K562 (cell line): Measurements from ENCODE around the gene DNER. TPM values are rescaled to one million over a fixed set of nuclear protein-coding genes. Genes with fewer than 3 reads are reported as not detected.

Experiments used
- ATAC-seq: fragments of 200-7000 bp; cut with Tn5 transposase; 3 replicates; pipeline ENCODE4 v1.9.1; 2020; ENCODE audit warnings: moderate library complexity
- BruUV-seq: library from RNA; stranded (reverse); fragments of 400-500 nt; replicated peaks from 2 replicates; lab custom pipeline; 2021; lab: Mats Ljungman, UMichigan
- CTCF ChIA-PET: fragments of 300-600 bp; formaldehyde crosslinking; extraction: SDS; loops from one replicate; lab custom pipeline; 2021; ENCODE audit warnings: low intra/inter-chr PET ratio; lab: Yijun Ruan, JAX
- POLR2A ChIA-PET: fragments of 300-600, 350-650 bp; sonication (Branson Sonifier 250); formaldehyde crosslinking; extraction: SDS; loops from one replicate; lab custom pipeline; 2021; ENCODE audit warnings: antibody characterized with exemption, inconsistent platforms; lab: Yijun Ruan, JAX
- DNase-seq, 4 experiments: peaks; one replicate each; pipeline versions ENCODE4 v3.0.0 to v3.0.0-alpha.2; 2011 to 2018; ENCODE audit warnings: low spot score in 3 of 4, mixed read lengths in 3 of 4; ENCODE audit errors: extremely low read depth in 1 of 4
- FAIRE-seq: peaks from 2 replicates; lab custom pipeline; 2011; peaks lifted over from hg19 to GRCh38; lab: Jason Lieb, UNC
- H2AFZ ChIP-seq: 2 replicates; pipeline ENCODE4 v1.6.0; 2011; ENCODE audit warnings: low read depth, low read length, control low read depth, inconsistent platforms
- H3K27ac ChIP-seq: fragments of 200-600 bp; 3 replicates; pipeline ENCODE4 v1.8.0; 2011; ENCODE audit warnings: low read depth, mild to moderate bottlenecking, control low read depth, inconsistent platforms, low read length, moderate library complexity, mixed read lengths; ENCODE audit errors: extremely low read depth
- H3K27me3 ChIP-seq, 2 experiments: fragments of 300-600 bp in 1 of 2; 2 replicates in 1 of 2; 3 replicates in 1 of 2; pipeline versions ENCODE4 v1.6.0 to v1.8.0; 2011; ENCODE audit warnings: inconsistent platforms in 2 of 2, low read length in 2 of 2, mild to moderate bottlenecking in 1 of 2, mixed read lengths in 1 of 2, moderate library complexity in 1 of 2; ENCODE audit not compliant: control insufficient read depth in 2 of 2, insufficient read depth in 2 of 2
- H3K36me3 ChIP-seq: fragments of 300-600 bp; 3 replicates; pipeline ENCODE4 v1.8.0; 2011; ENCODE audit warnings: mild to moderate bottlenecking, low read length, inconsistent platforms; ENCODE audit not compliant: control insufficient read depth, insufficient read depth
- H3K4me1 ChIP-seq, 2 experiments: fragments of 200-600 bp in 1 of 2; replicated peaks in 1 of 2; 2 replicates in 1 of 2; 3 replicates in 1 of 2; pipeline versions ENCODE4 v1.5.1 to v1.8.0; 2011; ENCODE audit warnings: inconsistent platforms in 2 of 2, low read length in 2 of 2, mild to moderate bottlenecking in 1 of 2, mixed read lengths in 1 of 2, moderate library complexity in 1 of 2; ENCODE audit not compliant: control insufficient read depth in 2 of 2, insufficient read depth in 2 of 2
- H3K4me2 ChIP-seq: 2 replicates; pipeline ENCODE4 v1.6.1; 2011; ENCODE audit warnings: low read length, control low read depth, inconsistent platforms, mixed read lengths; ENCODE audit not compliant: insufficient read depth
- H3K4me3 ChIP-seq: fragments of 200-600 bp; sonication (generic), shearing (Covaris generic); 2 replicates; pipeline ENCODE4 v1.5.1; 2016; ENCODE audit warnings: control low read depth, inconsistent platforms
- H3K79me2 ChIP-seq: fragments of 200-600 bp; 3 replicates; pipeline ENCODE4 v1.8.0; 2011; ENCODE audit warnings: low read length, inconsistent platforms; ENCODE audit not compliant: control insufficient read depth, insufficient read depth
- H3K9ac ChIP-seq, 2 experiments: 2 replicates each; pipeline versions ENCODE4 v1.6.0 to v1.6.1; 2011; ENCODE audit warnings: low read depth in 2 of 2, low read length in 2 of 2, control low read depth in 1 of 2, inconsistent platforms in 1 of 2, mild to moderate bottlenecking in 1 of 2, mixed read lengths in 1 of 2; ENCODE audit not compliant: insufficient read depth in 1 of 2
- H3K9me1 ChIP-seq: one replicate; pipeline ENCODE4 v1.6.0; 2011; ENCODE audit warnings: inconsistent platforms, mild to moderate bottlenecking, low read length, moderate library complexity; ENCODE audit not compliant: control insufficient read depth, insufficient read depth
- H3K9me3 ChIP-seq: replicated peaks from 2 replicates; pipeline ENCODE4 v1.5.1; 2011; ENCODE audit warnings: low read depth, low read length, inconsistent platforms; ENCODE audit not compliant: control insufficient read depth, insufficient read depth
- H4K20me1 ChIP-seq: replicated peaks from 2 replicates; pipeline ENCODE4 v1.6.1; 2011; ENCODE audit warnings: low read length, inconsistent platforms, mixed read lengths; ENCODE audit not compliant: control insufficient read depth, insufficient read depth
- PCBP1 ChIP-seq: fragments of 200-400 bp; formaldehyde crosslinking; IDR thresholded peaks from 2 replicates; pipeline ENCODE4 v1.6.1; 2018; ENCODE audit warnings: mild to moderate bottlenecking, low read depth, low read length; ENCODE audit not compliant: poor library complexity, severe bottlenecking
- ZBTB7A ChIP-seq: IDR thresholded peaks from 2 replicates; pipeline ENCODE4 v1.6.1; 2011; ENCODE audit warnings: low read depth, mild to moderate bottlenecking, low read length, moderate library complexity, borderline replicate concordance; ENCODE audit not compliant: control insufficient read depth
- WGBS: fragments of 100-300 bp; shearing (Covaris generic); methylation state at CpG from one replicate; pipeline ENCODE4 v1.1.6; 2016; ENCODE audit warnings: low coverage, mixed read lengths; ENCODE audit not compliant: insufficient coverage; ENCODE audit errors: missing lambda C conversion rate; 5-methylcytosine and 5-hydroxymethylcytosine counted together
- in situ Hi-C: fragments of 300-500 bp; cut with MboI; formaldehyde crosslinking; loops from 4 replicates; pipeline ENCODE4 v1.15.0; 2018; ENCODE audit warnings: inconsistent platforms, mixed read lengths
- intact Hi-C: fragments of 100-400 bp; cut with micrococcal nuclease; formaldehyde crosslinking; loops from 2 replicates; pipeline ENCODE4 v1.14.2; 2022
- polyA plus RNA-seq, 8 experiments: library from polyadenylated mRNA; depleted of rRNA in 4 of 8; stranded (reverse) in 5 of 8; unstranded in 3 of 8; fragments of >200 nt; fragmentation: Nextera tagmentation in 2 of 8; fragmentation: Illumina TruSeq in 1 of 8; extraction: Ambion mirVana in 2 of 8; extraction: Trizol in 1 of 8; gene quantifications; 2 replicates each; pipeline versions ENCODE4 v1.2.1 to v1.2.3, GENCODE V29; 2011 to 2014; ENCODE audit warnings: inconsistent platforms in 1 of 8, missing spikeins in 1 of 8
- total RNA-seq, 7 experiments: library from RNA; depleted of rRNA in 6 of 7; stranded (reverse); fragments of >200 nt in 6 of 7; fragmentation: Illumina TruSeq in 2 of 7; extraction: Trizol in 2 of 7; gene quantifications; 2 replicates each; pipeline versions ENCODE4 v1.2.1 to v1.2.3, GENCODE V29; 2011 to 2021; ENCODE audit warnings: low replicate concordance in 1 of 7
- TF ChIP-seq, protein P1 (sequence below): IDR thresholded peaks from 2 replicates; pipeline ENCODE4 v1.6.1; 2014; ENCODE audit warnings: antibody characterized with exemption
- TF ChIP-seq, protein P2 (sequence below), 2 experiments: fragments of 450-650 bp; formaldehyde crosslinking in 1 of 2; IDR thresholded peaks; 2 replicates each; pipeline versions ENCODE4 v1.4.0 to v1.6.1; 2014 to 2020; ENCODE audit warnings: mild to moderate bottlenecking in 2 of 2, borderline replicate concordance in 1 of 2, low read depth in 1 of 2

The DNER gene
- total and polyA plus RNA-seq, 9 of the 15 experiments (the other 6 are each of a cell fraction or from before 2014, with no cell fraction given) = not detected

- in situ Hi-C loops (no loop called here), intact Hi-C loops (no loop called here)
- no peaks in the 10 kb centered on the region for H3K9me3 ChIP-seq
- H2AFZ ChIP-seq = no peak overlapping the region
- ChIA-PET CTCF (no interaction called here), POLR2A (no interaction called here)
- ATAC-seq (no peak), DNase-seq (no peak), FAIRE-seq (no peak)
- no peak overlapping the region for H3K4me3 ChIP-seq
- 0% methylated on average over 13 of the region's 13 CpGs for WGBS
- H3K4me2 ChIP-seq = no peak overlapping the region
- TF ChIP-seq PCBP1 (no peak), ZBTB7A (no peak)
- TF ChIP-seq, protein P1, sequence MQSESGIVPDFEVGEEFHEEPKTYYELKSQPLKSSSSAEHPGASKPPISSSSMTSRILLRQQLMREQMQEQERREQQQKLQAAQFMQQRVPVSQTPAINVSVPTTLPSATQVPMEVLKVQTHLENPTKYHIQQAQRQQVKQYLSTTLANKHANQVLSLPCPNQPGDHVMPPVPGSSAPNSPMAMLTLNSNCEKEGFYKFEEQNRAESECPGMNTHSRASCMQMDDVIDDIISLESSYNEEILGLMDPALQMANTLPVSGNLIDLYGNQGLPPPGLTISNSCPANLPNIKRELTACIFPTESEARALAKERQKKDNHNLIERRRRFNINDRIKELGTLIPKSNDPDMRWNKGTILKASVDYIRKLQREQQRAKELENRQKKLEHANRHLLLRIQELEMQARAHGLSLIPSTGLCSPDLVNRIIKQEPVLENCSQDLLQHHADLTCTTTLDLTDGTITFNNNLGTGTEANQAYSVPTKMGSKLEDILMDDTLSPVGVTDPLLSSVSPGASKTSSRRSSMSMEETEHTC = no peak
- TF ChIP-seq, protein P2, sequence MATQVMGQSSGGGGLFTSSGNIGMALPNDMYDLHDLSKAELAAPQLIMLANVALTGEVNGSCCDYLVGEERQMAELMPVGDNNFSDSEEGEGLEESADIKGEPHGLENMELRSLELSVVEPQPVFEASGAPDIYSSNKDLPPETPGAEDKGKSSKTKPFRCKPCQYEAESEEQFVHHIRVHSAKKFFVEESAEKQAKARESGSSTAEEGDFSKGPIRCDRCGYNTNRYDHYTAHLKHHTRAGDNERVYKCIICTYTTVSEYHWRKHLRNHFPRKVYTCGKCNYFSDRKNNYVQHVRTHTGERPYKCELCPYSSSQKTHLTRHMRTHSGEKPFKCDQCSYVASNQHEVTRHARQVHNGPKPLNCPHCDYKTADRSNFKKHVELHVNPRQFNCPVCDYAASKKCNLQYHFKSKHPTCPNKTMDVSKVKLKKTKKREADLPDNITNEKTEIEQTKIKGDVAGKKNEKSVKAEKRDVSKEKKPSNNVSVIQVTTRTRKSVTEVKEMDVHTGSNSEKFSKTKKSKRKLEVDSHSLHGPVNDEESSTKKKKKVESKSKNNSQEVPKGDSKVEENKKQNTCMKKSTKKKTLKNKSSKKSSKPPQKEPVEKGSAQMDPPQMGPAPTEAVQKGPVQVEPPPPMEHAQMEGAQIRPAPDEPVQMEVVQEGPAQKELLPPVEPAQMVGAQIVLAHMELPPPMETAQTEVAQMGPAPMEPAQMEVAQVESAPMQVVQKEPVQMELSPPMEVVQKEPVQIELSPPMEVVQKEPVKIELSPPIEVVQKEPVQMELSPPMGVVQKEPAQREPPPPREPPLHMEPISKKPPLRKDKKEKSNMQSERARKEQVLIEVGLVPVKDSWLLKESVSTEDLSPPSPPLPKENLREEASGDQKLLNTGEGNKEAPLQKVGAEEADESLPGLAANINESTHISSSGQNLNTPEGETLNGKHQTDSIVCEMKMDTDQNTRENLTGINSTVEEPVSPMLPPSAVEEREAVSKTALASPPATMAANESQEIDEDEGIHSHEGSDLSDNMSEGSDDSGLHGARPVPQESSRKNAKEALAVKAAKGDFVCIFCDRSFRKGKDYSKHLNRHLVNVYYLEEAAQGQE (IDR thresholded peaks at IDR 0.05; ENCODE audit: borderline replicate concordance) = no peak
- TF ChIP-seq, protein P2 (CRISPR knock-in tag; IDR thresholded peaks at IDR 0.05; ENCODE audit: low read depth) = no peak
- H3K9me1 ChIP-seq = no peaks in the 10 kb centered on the region
- no peak overlapping the region for H3K9ac ChIP-seq
- no peaks in the 10 kb centered on the region for H4K20me1 ChIP-seq
- no TSS peak for BruUV-seq
- no peaks in the 10 kb centered on the region for H3K79me2 ChIP-seq
- no peaks in the 10 kb centered on the region; a peak in 1 of 5 replicates for H3K27me3 ChIP-seq
- H3K27ac ChIP-seq = no peak overlapping the region
- no peaks in the 10 kb centered on the region for H3K4me1 ChIP-seq
- no peaks in the 10 kb centered on the region for H3K36me3 ChIP-seq
Measured at GRCh38 chr2:229443546-229444268, 270.6 kb downstream of the DNER start.
